Transverse colon (tissue), 4 donors: ENCODE data around the gene INSL3. TPM values are rescaled to one million over a fixed set of nuclear protein-coding genes. Genes with fewer than 3 reads are reported as not detected.

Source experiments
- DNase-seq: peaks from one replicate; pipeline ENCODE4 v3.0.0-alpha.2; 2019
- H3K27ac ChIP-seq, 4 donors: fragments of 200-600 bp; sonication (generic); 2 replicates each; pipeline ENCODE4 v1.5.1; 2016 to 2018; ENCODE audit warnings: inconsistent platforms in 4 of 4
- H3K27me3 ChIP-seq: fragments of 200-600 bp; sonication (generic); 2 replicates; pipeline ENCODE4 v1.5.1; 2017; ENCODE audit warnings: inconsistent platforms
- H3K36me3 ChIP-seq, 4 donors: fragments of 200-600 bp; sonication (generic); 2 replicates each; pipeline ENCODE4 v1.5.1; 2017 to 2019; ENCODE audit warnings: inconsistent platforms in 4 of 4
- H3K4me1 ChIP-seq, 4 donors: fragments of 200-600 bp; sonication (generic); 2 replicates each; pipeline ENCODE4 v1.5.1; 2017 to 2020; ENCODE audit warnings: inconsistent platforms in 4 of 4
- H3K4me3 ChIP-seq, 4 donors: fragments of 200-600 bp; sonication (generic); 1 replicate in 1 of 4; 2 replicates in 3 of 4; pipeline versions ENCODE4 v1.5.1 to v1.6.1; 2017 to 2019; ENCODE audit warnings: inconsistent platforms in 4 of 4
- H3K9me3 ChIP-seq, 2 donors: fragments of 200-600 bp; sonication (generic); 2 replicates each; pipeline ENCODE4 v1.5.1; 2017 to 2019; ENCODE audit warnings: inconsistent platforms in 2 of 2
- EP300 ChIP-seq: sonication (generic); formaldehyde crosslinking; IDR thresholded peaks from one replicate; pipeline ENCODE4 v1.6.1; 2017; ENCODE audit warnings: antibody characterized with exemption, low read depth
- POLR2A ChIP-seq: fragments of 450-650 bp; IDR thresholded peaks from one replicate; pipeline ENCODE4 v1.6.1; 2016; ENCODE audit warnings: antibody characterized with exemption, mild to moderate bottlenecking, moderate library complexity
- POLR2AphosphoS5 ChIP-seq, 3 donors: sonication (generic); formaldehyde crosslinking; IDR thresholded peaks; one replicate each; pipeline ENCODE4 v1.6.1; 2016; ENCODE audit warnings: antibody characterized with exemption in 3 of 3
- WGBS, 2 donors: methylation state at CpG; one replicate each; pipeline ENCODE4 v1.1.5; 2018; ENCODE audit warnings: low coverage in 1 of 2; 5-methylcytosine and 5-hydroxymethylcytosine counted together
- in situ Hi-C, 4 donors: fragments of 200-750 bp; cut with MboI; loops; one replicate each; pipeline versions ENCODE4 v1.15.0 to v1.15.1; 2017; ENCODE audit warnings: low sequenced_read_pairs in 3 of 4, low pct_ligation_motif_present in 1 of 4, low pct_unique_long_range_greater_than_20kb in 1 of 4
- intact Hi-C: fragments of 100-400 bp; cut with DNase I; formaldehyde crosslinking; loops from one replicate; pipeline ENCODE4 v1.15.1; 2023; ENCODE audit warnings: low total_unique reads
- total RNA-seq, 4 donors: library from RNA; depleted of rRNA; stranded (reverse); fragments of >200 nt; gene quantifications; one replicate each; pipeline ENCODE4 v1.1.0, GENCODE V29; 2016
- TF ChIP-seq, protein P1 (sequence below), 5 experiments: fragments of 200-600 bp in 3 of 5; fragments of 450-650 bp in 2 of 5; sonication (generic) in 3 of 5; IDR thresholded peaks; 1 replicate in 2 of 5; 2 replicates in 3 of 5; pipeline ENCODE4 v1.5.1; 2016 to 2017; ENCODE audit warnings: antibody characterized with exemption in 5 of 5, inconsistent platforms in 3 of 5, mild to moderate bottlenecking in 2 of 5, moderate library complexity in 1 of 5

INSL3 gene
- total RNA-seq, 4 donors from 2014 or later: not detected

DNA sequence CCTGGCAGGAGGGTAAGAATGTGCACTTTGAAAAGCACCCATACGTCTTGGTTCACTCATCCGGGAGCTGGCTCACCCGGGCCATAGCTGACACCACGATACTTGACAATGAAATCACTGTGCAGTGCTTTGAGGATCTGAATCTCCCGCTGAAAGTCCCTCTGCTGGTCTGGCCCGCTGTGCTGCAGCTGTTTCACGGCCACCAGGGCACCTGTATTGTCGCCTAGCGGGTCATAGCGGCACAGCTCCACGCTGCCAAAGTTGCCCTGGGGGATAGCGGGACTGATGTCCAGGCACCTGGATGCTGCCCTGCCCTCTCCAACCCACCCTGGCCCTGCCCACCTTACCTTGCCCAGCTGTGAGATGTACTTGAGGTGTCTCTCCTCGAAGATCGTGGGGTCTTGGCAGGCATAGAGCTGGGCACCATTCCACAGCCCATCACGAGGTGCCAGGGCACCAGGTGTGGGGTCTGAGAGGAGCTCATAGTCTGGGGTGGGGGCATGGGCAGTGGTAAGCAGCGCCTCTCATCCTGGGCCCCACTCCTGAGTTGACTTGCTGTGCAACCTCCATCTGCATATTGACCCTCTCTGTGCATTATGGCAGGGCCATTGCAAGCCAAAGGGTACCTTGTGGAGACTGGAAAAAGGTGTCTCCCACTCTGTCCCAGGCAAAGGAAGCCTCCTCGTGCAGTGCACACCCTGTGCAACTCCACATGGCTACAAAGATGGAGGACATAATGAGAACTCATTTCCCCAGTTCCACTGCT, 11.3 kb upstream of the INSL3 start:
- Histone ChIP-seq H3K36me3 (no peaks in the 10 kb centered on the region), H3K9me3 (no peaks in the 10 kb centered on the region), H3K4me3 (no peak overlapping the region), H3K4me1 (peaks cover 0 to 16% (median 5%) of the 10 kb centered on the region in 4 donors), H3K27ac (no peak overlapping the region), H3K27me3 (peaks cover 32% of the 10 kb centered on the region)
- no peak for DNase-seq
- 57 to 72% methylated on average over 3 to 17 of the region's 17 CpGs for WGBS, 2 donors
- TF ChIP-seq, protein P1, sequence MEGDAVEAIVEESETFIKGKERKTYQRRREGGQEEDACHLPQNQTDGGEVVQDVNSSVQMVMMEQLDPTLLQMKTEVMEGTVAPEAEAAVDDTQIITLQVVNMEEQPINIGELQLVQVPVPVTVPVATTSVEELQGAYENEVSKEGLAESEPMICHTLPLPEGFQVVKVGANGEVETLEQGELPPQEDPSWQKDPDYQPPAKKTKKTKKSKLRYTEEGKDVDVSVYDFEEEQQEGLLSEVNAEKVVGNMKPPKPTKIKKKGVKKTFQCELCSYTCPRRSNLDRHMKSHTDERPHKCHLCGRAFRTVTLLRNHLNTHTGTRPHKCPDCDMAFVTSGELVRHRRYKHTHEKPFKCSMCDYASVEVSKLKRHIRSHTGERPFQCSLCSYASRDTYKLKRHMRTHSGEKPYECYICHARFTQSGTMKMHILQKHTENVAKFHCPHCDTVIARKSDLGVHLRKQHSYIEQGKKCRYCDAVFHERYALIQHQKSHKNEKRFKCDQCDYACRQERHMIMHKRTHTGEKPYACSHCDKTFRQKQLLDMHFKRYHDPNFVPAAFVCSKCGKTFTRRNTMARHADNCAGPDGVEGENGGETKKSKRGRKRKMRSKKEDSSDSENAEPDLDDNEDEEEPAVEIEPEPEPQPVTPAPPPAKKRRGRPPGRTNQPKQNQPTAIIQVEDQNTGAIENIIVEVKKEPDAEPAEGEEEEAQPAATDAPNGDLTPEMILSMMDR (IDR thresholded peaks at IDR 0.05): no peak
- TF ChIP-seq POLR2AphosphoS5 (IDR thresholded peaks at IDR 0.05) (no peak), EP300 (no peak), POLR2A (no peak)
- in situ Hi-C loops (no loop called here), intact Hi-C loops (no loop called here)

DNA sequence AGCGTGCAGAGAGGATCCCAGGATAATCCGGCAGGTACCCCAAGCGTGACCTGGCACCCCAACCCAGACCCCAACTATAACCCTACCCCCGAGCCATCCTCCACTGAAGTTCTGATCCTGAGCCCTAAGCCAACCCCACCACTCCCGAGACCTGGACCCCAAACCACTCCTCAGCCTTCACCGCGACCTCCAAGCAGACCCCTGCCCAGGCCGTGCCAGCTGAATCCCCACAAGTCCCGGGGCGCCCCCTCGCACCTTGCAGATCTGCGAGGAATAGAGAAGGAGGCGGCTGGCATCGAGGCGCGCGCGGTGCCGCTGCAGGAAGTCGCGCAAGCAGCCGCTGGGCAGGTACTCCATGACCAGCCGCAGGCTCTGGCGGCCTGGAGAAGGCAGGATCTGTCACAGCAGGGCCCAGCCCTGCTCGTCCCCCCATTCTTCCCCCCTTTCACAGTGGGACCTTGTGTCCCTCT, 10.1 kb upstream of the INSL3 start:
- H3K4me3 ChIP-seq: peak overlapping the region in 2 of 4 donors; percentile 26
- no peak for DNase-seq
- peaks cover 0 to 16% (median 5%) of the 10 kb centered on the region in 4 donors for H3K4me1 ChIP-seq
- TF ChIP-seq EP300: no peak
- no peak for TF ChIP-seq POLR2AphosphoS5 (IDR thresholded peaks at IDR 0.05)
- in situ Hi-C loops: no loop called here
- no peaks in the 10 kb centered on the region for H3K9me3 ChIP-seq
- intact Hi-C loops: no loop called here
- no peaks in the 10 kb centered on the region for H3K36me3 ChIP-seq
- H3K27ac ChIP-seq: no peak overlapping the region
- H3K27me3 ChIP-seq: peaks cover 32% of the 10 kb centered on the region
- 59% methylated on average over 23 of the region's 25 CpGs; no CpG with 5 or more reads in 1 of the 2 donors for WGBS, 2 donors

DNA sequence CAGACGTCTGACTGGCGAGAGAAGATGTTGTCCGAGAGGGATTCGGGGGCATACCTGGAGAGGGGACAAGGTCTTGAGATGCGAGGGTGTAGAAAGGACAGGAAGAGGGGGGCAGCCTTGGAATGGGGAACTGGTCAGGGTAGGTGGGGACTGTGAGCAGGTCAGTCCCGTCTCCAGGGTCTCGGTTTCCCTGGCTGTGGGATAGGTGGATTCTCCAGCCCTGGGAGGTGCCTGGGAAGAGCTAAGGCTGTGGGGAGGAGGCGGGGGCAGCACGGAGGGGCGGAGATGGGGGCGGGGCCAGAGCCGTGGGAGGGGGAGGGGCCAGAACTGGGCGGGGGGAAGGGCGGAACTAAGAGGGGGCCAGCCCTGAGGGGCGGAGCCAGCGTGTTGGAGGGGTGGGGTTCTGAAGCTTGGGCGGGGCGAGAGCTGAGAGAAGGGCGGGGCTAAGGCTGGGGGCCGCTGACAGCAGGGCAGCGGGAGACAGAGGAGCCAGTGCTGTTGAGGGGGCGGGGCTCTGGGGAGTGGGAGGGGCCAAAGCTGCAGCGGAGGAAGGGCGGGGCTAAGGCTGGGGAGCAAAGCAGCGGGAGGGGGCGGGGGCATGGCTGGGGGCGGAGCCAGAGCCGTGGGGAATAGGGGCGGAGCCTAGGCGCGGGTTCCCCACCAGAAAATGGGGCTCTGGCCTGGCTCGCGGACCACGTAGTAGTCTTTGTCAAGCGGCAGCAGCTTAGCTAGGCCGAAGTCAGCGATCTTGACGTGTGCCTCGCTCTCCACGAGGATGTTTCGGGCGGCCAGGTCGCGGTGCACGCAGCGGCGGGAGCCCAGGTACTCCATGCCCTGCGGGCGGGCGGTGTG, 9.5 kb upstream of the INSL3 start:
- 45 to 49% methylated on average over 8 to 31 of the region's 50 CpGs for WGBS, 2 donors
- H3K36me3 ChIP-seq: no peaks in the 10 kb centered on the region
- no peaks in the 10 kb centered on the region for H3K9me3 ChIP-seq
- H3K27ac ChIP-seq: peak overlapping the region in 1 of 4 donors; percentile 21
- peak; percentile 82 for DNase-seq
- intact Hi-C loops (no loop called here), in situ Hi-C loops (no loop called here)
- TF ChIP-seq POLR2A (no peak), EP300 (no peak), POLR2AphosphoS5 (IDR thresholded peaks at IDR 0.05) (no peak)
- TF ChIP-seq, protein P1 (IDR thresholded peaks at IDR 0.05): no peak
- peak overlapping the region in 2 of 4 donors; percentile 26 for H3K4me3 ChIP-seq
- peaks cover 0 to 16% (median 5%) of the 10 kb centered on the region in 4 donors for H3K4me1 ChIP-seq
- peaks cover 30% of the 10 kb centered on the region for H3K27me3 ChIP-seq

DNA sequence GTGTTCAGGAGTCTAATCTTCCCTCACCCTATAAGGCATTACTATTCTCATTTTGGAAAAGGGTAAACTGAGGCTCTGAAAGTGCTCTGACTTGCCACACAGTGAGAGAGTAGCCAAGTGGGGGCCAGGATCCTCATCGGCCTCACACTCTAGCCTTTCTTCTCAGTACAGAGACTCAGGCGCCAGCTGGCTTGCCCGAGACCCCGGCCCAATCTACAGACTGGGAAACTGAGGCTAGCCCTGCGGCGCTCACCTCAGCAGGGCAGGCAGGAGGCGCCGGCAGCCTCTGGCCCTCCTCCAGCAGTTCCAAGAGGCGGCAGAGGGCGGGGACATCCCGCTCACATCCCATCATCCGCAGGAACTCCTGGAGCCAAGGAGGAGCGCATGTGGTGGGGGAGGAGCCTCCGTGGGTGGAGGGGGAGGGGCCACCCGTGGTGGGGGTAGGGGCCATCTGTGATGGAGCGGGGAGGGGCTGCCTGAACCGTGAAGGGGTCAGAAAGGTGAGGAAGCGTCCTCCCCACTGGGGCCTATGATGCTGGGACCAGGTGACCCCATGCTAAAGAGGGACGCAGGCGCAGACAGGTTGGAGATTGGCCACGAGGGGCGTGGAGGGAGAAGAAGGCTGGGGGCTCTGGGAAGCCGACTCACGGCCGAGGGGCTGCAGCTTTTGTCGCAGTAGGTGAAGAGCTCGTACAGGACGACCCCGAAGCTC, 8.7 kb upstream of the INSL3 start:
- H3K36me3 ChIP-seq: no peaks in the 10 kb centered on the region
- H3K9me3 ChIP-seq: no peaks in the 10 kb centered on the region
- DNase-seq: peak; percentile 33
- H3K4me1 ChIP-seq: peaks cover 0 to 16% (median 5%) of the 10 kb centered on the region in 4 donors
- intact Hi-C loops (no loop called here), in situ Hi-C loops (no loop called here)
- WGBS, 2 donors: 34% methylated on average over 29 of the region's 29 CpGs; no CpG with 5 or more reads in 1 of the 2 donors
- TF ChIP-seq, protein P1 (IDR thresholded peaks at IDR 0.05): no peak
- TF ChIP-seq POLR2AphosphoS5 (IDR thresholded peaks at IDR 0.05) (no peak), EP300 (no peak), POLR2A (no peak)
- peak overlapping the region in 1 of 4 donors; percentile 17 for H3K4me3 ChIP-seq
- peak overlapping the region in 1 of 4 donors; percentile 21 for H3K27ac ChIP-seq
- peaks cover 28% of the 10 kb centered on the region for H3K27me3 ChIP-seq
